AG08395 (cell line): ENCODE results near the gene GALNT14.

Experiments used
- DNase-seq: peaks from one replicate; pipeline ENCODE4 v3.0.0; 2012; ENCODE audit warnings: mixed read lengths, low spot score

The GALNT14 gene

DNA sequence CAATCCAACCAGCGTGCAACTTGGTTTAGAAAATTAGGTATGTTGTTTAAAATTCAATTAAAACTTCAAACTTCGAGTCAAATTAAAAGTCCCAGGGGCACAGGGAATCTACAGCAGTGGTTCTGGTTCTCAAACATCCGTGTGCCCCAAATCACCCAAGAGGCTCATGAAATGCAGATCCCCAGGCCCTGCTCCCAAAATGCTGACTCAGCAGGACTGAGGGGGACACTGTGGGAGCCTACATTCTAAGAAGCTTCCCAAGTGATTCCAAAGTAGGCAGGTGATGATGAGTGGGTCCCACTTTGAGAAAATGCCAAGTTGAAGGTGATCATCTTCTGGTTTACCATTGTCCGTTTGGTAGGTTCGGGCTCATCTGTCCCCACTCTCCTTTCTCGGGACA is 82.3 kb downstream of the GALNT14 start:
- no peak for DNase-seq

DNA sequence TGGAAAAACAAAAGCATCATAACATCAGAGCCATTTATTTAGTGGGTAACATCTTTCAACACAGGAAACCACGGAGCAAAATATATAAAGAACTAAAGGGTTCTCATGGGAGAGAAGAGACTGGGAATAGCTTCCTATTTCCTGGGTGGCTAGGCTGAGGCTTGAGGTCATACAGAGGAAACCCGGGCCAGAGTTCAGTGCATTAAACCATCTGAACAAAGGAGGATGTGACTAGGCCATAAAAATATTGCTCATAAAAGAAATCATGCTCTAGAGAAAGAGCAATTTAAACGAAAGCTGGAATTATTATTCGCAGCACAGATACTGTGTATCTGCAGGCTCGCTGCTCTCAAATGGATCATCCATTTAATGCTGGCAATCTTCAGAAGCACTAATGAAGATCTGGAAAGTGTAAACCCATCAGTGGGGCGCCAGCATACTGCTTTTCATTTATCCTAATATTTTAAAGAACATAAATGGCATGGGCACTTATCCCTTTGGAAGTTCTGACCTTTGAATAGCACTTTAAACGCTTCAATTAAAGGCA is 83.3 kb downstream of the GALNT14 start:
- DNase-seq = no peak

DNA sequence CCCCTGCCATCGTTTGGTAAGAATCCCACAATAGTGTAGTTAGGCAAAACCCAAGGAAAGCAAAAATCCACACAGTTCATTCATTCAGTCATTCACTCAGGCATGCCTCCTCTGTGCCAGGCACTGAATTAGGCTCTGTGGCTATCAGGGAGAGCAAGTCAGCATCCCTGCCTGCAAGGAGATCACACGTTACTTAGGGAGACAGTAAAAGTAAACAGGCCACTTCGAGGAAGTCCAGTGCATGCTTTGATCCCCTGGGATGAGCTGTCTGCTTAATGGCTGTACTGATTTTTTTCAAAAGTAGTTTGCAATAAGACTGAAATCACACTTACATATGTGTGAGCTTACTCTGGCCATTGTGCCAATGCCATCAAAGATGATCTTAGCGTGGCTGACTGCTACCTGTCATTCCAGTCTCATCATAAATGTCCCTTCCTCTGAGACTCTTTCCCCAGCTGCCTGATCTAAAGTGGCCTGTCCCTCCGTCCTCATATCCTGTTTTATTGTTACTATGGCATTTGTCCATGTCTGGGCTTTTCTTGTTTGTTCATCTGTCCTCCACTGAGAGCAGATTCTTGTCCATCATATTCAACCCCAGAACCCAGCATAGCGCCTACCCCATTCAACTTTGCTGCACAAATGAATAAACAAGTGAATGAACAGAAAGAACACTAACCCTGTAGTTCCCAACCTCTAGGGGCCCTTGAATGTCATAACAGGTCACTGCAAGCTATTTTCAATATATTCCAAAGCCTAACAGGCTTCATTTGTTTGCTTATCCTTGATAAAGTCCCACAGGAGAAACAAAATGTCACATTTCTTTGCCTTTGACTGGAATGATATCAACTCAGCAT is 84.1 kb downstream of the GALNT14 start:
- DNase-seq = no peak

DNA sequence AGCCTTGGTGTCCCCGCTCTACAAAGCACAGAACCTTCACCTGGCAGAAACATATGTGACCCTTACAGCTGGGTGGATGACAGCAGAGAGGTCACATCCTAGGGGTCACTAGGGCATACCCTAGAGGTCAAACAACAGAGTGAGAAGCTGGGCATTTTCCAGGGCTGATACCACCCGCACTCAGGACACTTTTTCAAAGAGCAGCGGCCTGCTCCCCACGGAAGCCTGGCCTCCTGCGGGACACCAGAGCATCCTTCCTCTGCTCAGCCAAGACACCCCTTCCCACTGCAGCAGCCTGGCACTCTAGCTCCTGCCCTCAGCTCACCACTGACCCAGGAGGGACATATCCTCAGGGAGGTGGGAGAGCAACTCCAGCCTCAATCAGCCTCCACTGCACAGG is 86.0 kb downstream of the GALNT14 start:
- DNase-seq = no peak

DNA sequence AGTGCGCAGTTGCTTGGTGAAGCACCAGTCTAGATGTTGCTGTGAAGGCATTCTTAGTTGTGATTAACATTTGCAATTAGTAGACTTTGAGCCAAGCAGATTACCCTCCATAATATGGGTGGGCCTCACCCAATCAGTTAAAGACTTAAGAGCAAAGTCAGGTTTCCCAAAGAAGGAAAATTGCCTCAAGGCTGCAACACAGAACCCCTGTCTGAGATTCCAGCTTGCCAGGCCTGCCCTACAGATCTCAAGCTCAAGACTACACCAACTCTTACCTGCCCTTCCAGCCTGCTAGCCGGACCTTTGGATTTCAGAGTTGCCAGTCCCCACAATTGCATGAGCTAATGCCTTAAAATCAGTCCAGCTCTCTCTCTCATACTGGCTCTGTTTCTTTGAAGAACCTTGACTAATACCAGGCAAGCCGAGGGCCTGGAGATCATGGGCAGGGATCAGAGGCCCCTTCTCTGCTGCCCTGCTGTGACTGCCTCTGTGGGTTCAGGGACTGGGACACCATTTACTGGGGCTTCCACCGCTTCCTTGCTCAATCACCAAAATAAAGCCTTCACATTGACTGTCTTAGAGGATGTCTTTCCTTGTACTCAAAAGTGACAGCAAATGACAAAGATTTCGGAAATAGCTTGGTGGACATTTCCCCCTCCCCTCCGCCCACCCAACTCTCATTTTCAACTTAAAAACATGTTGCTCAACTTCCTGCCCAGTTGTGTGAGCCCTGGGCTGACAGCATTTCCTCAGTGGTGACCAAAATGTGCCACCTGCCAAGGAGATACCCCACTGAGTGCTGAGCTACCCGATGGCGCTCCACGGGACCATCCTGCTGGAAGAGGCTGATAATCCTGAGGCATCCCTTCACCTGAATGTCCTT is 86.7 kb downstream of the GALNT14 start:
- no peak for DNase-seq

DNA sequence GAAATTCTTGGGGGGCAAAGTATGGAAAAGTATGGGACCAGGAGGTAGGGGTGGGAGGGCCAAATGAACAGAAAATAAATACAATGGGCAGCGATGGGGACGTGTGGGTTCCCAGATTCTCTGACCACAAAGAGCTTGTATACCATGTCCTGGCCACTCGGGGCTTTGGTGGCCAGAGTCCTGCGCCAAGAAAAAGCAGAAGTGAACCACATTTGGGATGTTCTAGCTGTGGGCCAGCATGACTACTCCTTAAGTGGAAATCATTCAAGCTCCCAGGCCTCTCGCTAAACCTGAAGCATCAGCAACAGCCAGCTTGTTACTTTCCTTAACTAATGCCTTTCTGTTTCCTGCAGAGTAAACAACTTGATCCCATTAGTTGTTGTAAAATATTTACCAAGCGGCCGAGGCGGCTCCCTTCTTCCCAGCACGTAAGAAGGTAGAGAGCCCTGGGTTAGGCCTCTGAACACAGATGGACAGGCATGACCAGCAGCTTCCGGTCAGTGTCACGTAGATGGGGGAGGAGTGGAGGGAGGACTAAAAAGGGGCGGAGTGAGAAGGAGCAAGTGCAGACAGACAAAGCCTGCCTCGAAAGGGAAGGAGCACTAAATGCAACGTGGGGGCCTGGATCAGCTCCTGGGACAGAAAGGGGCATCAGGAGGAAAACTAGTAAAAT is 88.2 kb downstream of the GALNT14 start:
- no peak for DNase-seq

DNA sequence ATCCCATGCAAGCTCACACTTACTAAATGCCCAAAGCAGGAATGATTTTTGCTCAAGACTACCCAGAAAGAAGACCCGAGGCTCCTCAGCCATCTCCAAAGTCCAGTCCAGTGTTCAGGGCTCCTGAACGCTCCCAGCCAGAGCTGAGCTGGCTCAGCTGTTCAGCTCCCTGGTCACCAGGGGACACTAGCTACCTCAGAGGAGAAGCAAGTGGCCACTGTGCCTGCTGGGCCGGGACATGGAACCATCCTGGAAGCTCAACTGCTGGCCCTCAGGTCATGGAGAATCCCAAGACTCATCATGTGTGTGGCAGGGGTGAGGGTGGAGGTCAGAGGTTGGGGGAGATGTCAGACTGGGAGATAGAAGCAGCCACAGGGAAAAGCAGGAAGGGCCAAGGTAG is 89.0 kb downstream of the GALNT14 start:
- DNase-seq = no peak

DNA sequence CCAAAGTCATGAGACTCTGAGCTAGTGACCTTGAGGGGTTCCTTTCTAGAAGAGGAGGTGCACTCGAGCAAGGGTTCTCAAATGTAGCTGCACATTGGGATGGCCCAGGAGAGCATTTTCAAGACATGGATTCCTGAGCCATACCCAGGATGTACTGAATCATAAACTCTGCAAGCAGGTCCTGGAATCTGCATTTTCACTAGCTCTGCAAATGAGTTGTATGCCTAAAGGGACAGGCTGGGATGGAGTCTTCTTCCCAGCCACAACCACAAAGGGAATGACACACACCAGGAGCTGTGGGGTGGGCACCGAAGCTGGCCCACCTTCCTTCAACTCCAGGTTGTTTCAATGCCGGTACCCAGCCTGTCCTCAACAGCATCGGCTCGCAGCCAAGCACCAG is 90.6 kb downstream of the GALNT14 start:
- no peak for DNase-seq

DNA sequence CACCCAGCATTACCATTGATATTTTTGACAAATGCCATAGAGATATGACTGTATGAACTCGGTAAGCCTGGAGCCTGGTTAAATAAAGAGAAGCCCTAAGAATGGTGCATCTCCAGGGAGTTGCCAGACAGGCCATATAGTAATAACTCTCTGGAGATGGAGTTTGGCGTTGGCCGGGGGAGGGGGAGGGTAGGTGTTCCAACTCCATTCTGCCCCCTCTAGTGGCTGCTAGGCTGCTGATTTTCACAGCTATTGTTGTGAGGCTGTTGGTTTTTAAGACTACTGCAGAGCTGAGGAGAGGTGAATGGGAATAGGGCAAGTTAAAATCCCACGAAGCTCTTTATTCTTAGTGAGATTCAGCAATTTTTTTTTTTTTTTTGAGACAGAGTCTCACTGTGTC is 99.9 kb downstream of the GALNT14 start:
- DNase-seq = no peak

DNA sequence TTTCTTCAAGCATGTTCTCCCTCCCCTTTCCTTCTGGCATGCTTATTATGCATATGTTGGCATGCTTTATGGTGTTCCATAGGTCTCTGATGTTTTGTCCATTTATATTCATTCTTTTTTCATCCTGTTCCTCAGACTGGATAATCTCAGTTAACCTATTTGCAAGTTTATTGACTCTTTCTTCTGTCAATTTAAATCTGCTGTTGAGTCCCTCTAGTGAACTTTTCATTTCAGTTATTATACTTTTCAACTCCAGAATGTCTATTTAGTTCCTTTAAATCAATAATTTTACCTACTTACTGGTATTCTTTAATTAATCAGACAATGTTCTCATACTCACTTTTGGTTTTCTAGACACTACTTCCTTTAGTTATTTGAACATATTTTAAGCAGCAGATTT is 101.2 kb downstream of the GALNT14 start:
- no peak for DNase-seq

DNA sequence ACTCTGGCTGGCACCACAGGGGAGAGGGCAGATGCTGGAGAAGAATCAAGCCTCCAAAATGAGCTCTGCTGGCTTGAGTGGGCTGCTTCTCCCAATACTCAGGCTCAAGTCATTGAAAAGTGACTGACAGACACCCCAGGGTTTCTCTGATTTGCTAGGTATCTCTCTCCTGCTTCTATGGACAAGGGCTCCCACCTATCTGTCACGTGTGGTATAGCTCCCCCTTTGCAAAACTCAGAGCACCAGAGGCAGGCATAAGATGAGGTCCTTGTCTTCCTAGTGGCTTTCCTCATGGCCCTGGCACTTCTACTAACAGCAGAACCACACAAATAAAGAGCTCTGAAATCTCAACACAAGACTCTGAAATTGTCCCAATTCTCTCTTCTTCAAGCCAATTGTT is 105.2 kb downstream of the GALNT14 start:
- DNase-seq = no peak

DNA sequence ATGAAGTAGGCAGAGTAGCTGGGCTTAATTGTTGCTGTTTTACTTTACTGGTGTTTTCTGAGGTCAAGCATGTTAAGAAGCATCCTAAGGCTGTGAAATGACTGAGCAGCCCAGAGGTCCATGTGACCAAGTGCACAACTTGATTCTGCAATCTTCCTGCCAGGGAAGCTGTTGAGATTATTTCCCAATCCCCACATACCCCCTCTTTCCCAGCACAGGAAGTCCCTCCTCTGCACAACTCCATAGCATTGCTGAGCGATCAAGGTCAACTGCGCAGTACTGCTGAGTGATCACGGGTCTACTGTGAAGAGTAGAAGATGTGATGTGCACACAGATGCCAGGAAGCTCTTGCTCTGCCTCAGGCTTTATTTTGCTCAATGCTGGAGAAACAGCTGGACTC is 105.8 kb downstream of the GALNT14 start:
- DNase-seq = no peak

DNA sequence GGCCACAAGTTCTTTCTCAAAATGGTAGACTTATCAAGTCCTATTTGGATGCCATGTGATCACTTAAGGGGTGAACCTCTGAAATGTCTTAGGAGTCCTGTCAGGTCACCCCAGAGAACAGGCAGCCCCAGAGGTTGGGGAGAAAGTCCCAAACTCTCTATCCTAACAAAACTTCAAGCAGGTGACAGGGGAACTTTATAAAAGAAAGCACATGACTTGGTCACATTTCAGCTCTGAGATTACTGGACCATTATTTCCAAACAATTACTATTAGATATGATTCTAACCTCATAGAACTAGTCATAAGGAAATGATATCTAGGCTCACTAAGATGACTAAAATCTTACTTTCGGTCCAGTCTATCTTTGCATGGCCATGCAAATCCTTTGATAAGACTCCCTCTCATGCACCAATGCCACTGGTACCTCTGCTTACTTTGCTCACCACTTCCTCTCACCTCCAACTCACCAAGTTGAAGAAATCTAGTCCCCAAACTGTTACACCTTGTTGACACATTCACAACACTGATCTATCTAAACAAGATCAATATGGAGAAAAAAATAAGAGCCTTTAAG is 107.0 kb downstream of the GALNT14 start:
- DNase-seq = no peak

DNA sequence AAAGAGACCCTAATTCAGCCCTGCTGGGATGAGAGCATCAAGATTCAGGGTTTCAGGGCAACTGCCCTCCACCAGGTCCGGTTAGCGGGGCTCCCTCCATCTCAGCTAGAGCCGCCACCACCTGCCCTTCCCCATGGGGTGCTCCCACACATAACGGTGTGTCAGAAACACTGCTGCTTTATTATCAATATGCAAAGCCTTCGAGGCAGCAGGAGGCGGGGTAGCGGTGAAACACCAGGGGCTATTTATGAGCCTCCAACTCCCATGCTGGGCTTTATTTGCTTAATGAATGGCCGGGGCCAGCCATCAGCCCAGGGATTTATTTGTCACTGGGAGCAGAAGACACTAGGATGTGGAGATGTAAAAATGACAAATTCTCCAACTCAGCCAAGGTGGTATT is 109.8 kb downstream of the GALNT14 start:
- no peak for DNase-seq

DNA sequence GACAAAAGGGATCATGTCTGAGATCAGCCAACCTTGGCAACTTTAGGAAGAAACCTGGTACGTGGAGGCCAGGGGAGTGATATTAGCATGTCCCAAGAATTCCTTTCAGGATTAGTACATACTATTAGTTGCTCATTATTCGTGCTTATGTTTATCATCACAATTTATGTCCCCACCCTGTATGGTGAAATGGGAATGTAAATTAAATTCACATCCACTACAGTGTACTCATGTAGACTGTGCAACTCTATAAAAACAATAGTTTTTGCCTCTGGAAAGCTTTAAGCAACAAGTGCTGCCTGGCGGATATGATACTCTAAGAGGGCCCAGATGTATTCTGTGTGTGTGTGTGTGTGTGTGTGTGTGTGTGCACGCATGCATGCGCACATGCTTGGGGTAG is 110.7 kb downstream of the GALNT14 start:
- DNase-seq = no peak

DNA sequence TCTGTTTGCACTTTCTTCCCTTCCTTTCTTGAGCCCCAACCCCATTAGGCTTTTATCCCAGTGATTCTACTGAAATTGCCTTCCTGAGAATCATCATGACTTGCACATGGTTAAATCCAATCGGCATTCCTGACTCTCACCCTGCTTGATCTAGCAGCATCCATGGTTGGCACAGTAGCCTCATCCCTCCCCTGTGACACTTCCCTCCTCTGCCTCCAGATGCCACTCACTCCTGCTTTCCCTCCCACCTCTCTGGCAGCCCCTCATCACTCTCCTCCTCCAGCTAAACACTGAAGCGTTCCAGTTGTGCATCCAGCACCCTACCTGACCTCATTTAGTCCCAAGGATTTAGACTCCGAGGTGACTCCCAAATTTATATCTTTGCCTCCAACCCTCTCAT is 114.7 kb downstream of the GALNT14 start:
- DNase-seq = no peak

DNA sequence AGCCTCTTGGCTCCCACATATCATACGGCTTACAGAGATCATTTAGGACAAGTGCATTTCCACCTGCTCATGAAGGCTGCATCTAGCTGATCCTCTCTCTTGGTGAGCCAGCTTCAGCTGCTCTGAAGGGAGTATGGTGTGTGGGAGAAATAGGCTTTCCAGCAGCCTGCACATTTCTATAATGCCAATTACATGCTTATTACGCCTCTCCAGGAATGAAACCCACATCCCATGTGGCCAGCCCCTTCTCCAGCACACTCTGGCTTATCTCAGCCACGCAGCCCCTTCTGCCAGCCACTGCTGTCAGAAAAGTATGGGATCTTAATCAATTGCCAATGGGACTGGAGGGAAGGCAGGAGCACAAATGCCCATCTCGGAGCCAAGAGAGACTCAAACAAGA is 117.5 kb downstream of the GALNT14 start:
- no peak for DNase-seq

DNA sequence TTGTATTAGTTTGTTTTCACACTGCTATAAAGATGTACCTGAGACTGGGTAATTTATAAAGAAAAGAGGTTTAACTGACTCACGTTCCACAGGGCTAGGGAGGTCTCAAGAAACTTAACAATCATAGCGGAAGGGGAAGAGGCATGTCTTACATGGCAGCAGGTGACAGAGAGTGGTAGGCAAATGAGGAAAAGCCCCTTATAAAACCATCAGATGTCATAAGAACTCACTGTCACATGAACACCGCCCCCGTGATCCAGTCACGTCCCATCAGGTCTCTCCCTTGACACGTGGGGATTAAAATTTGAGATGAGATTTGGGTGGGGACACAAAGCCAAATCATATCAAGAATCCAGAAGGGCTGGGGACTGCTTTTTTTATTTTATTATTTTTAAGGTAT is 120.0 kb downstream of the GALNT14 start:
- no peak for DNase-seq

DNA sequence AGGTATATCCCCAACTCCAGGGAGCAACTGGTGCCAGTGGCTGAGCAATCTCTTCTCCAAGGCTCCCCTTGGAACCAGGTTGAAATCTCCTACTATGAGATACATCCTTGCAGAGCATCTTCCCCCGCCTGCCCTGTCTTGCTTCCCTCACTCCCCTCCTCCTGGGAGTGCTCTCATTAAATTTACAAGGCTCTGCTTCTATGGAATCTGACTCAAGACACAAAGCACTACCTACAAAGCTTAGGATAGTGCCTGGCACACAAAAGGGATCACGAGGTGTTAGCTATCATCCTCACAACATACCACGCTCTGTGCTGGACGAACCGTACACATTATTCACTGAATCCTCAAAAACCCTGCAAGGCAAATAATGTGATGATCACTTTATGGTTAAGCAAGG is 121.6 kb downstream of the GALNT14 start:
- no peak for DNase-seq

DNA sequence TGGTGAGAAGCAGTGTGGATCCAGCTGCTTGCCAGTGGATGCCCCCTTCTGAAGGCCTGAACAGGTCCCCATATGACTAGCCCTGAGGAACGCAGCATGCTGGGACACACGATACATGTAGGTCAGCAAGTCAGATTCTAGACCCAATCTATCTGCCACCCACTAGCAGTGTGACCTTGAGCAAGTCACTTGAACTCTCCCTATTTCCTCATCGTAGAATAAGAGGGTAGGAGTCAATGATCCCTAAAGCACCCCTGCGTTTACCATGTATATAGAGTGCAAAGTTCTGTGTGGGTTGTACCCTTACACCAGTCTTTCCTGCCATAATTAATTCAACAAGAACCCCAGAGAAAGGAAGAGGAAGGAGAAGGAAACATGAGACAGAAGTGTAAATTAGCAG is 123.7 kb downstream of the GALNT14 start:
- no peak for DNase-seq

DNA sequence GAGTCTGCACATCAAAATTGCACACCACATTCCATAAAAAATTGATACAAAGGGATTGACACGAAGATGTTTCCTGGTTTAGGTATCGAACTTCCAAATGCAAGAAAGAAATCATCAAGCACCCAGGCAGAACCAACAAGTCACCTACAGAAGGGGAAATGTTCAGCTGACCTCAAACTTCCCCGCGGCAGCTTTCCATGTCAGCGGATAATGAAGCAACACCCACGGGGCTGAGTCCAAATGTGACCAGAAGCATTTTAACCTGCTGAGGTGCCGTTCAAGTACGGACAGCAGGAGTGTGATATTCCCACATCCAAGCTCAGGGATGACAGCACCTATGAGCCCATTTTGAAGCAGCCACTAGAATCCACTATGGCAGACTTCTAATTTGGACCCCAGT is 124.9 kb downstream of the GALNT14 start:
- DNase-seq = no peak

DNA sequence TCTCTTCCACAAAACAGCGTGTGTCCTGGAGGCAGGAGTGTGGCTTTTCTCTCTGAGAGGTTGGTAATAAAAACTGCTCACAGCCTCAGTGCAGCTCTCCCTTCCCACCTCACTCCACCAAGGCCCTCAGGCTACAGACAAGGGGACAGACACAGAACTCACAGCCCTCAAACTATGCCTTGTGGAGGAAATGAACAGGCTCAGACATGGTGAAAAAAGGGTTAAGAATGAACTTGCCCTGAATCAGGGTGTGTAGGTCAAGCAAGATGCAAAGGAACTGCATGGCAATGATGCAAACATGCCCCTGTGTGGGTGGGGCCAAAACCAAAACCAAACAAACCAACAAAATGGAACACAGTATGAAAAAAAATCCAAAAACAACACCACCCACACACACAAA is 125.8 kb downstream of the GALNT14 start:
- DNase-seq = no peak
